Measurements from ENCODE around the gene SPEM3.
"Not testable (repeated sequence)": the region's sequence is repeated elsewhere in the genome, so short reads cannot be mapped to it uniquely, and the experiment has no call there.

Gene SPEM3

DNA sequence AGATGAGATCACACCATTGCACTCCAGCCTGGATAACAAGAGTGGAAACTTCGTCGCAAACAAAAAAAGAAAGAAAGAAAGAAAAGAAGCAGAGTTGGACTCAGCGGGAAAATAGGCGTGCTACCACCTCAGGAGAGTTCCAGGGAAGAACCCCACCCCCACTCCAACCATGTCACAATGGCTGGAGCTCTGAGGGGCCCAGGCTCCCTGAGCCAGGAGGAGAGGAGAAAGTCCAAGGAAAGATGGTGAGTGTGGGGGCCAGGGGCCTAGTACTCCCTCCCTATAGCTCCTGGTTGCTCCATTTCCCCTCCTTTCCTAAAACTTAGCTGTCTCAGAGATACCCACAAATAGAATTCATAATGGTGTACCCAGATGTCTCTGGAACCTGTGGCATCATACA, 52.6 kb downstream of the SPEM3 start, which contains the start of gene SLC35G6:
Gene SLC35G6 (plus strand): TSS at position 172 of the 400 bp plus-strand sequence. CDS start 71 bp downstream, at position 243.
- H3K27me3 ChIP-seq (ENCODE audit: control insufficient read depth, insufficient read depth, low read length); H3K9me3 ChIP-seq (ENCODE audit: control insufficient read depth, insufficient read depth, low read length); H3K9ac ChIP-seq (ENCODE audit: low read depth, low read length); H3K36me3 ChIP-seq (ENCODE audit: control insufficient read depth, insufficient read depth, low read length); H3K4me3 ChIP-seq (ENCODE audit: low read depth, low read length): not testable (repeated sequence)
- peaks cover 13% of the 10 kb centered on the region for H3K4me1 ChIP-seq (ENCODE audit: control insufficient read depth, insufficient read depth, low read length)

DNA sequence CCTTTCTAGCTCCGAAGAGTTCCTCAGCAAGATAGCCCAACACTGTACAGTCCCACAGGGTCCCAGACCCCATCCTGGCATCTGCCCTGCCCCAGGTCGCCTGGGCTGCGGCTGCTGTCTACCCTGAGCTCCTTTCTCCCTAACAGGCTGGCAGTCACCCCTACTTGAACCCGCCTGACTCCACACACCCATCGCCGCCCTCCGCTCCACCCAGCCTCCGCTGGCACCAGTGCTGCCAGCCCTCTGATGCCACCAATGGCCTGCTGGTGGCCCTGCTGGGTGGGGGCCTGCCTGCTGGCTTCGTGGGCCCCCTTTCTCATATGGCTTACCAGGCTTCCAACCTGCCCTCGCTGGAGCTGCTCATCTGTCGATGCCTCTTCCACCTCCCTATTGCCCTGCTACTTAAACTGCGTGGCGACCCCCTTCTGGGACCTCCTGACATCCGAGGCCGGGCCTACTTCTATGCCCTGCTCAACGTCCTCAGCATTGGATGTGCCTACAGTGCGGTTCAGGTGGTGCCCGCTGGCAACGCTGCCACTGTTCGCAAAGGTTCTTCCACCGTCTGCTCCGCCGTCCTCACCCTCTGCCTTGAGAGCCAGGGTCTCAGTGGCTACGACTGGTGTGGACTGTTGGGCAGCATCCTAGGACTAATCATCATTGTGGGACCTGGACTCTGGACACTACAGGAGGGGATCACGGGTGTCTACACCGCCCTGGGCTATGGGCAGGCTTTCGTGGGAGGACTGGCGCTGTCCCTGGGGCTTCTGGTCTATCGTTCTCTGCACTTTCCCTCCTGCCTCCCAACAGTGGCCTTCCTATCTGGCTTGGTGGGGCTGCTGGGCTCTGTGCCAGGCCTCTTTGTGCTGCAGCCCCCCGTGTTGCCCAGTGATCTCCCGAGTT, 53.4 kb downstream of the SPEM3 start:
- not testable (repeated sequence) for H3K4me3 ChIP-seq (ENCODE audit: low read depth, low read length); H3K27me3 ChIP-seq (ENCODE audit: control insufficient read depth, insufficient read depth, low read length); H3K9me3 ChIP-seq (ENCODE audit: control insufficient read depth, insufficient read depth, low read length); H3K36me3 ChIP-seq (ENCODE audit: control insufficient read depth, insufficient read depth, low read length); H3K4me1 ChIP-seq (ENCODE audit: control insufficient read depth, insufficient read depth, low read length); H3K9ac ChIP-seq (ENCODE audit: low read depth, low read length)
